Measurements from ENCODE around the gene WFIKKN2.

The WFIKKN2 gene

DNA sequence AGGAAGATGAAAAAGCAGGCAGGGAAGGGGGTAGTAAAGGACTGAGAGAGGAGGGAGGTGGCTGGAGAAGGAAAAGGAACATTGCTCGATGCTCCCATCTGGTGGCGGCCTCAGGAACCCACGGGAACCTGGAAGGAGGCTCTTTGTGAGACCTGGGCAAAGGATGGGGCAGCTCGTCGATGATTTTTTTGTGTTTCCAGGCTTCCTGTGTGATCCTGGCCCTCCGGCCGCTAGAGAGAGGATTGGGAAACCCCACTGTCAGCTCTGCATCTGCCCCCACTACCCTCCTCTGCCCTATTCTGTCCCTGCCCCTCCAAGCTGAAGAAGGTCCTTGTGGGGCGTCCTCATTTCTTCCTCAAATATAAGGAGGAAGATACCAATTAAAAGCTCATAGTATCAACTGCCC, 6.6 kb downstream of the WFIKKN2 start:
- DNase-seq (ENCODE audit: low spot score), result peak; percentile 88
- in situ Hi-C loops (cut with MboI; ENCODE audit: low pct_unique_long_range_greater_than_20kb, low sequenced_read_pairs, unreplicated experiment), result no loop called here
- peak; percentile 83 for TF ChIP-seq CTCF (IDR thresholded peaks at IDR 0.05; ENCODE audit: extremely low read depth, insufficient read depth, missing control alignments)

- TF ChIP-seq CTCF (IDR thresholded peaks at IDR 0.05; ENCODE audit: extremely low read depth, insufficient read depth, missing control alignments), result no peak
- no peak for DNase-seq (ENCODE audit: low spot score)
- in situ Hi-C loops (cut with MboI; ENCODE audit: low pct_unique_long_range_greater_than_20kb, low sequenced_read_pairs, unreplicated experiment), result no loop called here
These were observed 7.2 kb downstream of the WFIKKN2 start for GRCh38 chr17:50842506-50843149.

DNA sequence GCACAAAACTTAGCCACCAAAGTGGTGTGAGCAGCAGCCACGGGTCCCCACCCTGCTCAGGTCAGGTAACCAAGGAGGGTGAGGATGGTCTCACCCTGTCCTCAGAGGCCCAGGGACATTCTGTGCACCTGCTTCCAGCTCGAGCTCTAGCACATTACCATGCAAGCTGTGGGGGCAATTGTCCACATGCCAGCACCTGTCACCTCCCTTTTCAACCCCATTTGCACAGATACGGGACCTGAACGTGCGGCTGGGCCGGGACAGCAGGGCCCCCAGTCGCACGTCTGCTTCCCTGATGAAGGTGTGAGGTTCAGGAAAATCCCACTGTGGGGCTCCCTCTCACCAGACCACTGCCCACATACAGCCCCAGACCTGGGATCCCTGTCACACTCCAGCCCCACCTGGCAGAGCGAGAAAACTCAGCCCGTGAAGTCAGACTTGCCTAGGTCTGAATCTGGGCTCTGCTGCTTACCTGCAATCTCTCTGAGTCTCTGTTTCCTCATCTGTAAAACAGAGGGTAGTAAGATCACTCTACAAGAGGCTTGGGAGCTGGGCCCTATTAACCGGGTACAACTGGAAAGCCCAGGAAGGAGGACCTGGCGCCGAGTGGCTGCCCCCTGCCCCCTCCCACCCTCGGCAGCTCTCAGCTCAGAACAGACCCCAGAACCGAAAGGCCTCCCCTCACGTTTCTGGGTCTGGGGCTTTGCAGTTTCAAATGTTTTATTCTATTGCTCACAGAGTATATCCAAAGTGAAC, 7.9 kb downstream of the WFIKKN2 start:
- in situ Hi-C loops (cut with MboI; ENCODE audit: low pct_unique_long_range_greater_than_20kb, low sequenced_read_pairs, unreplicated experiment), result no loop called here
- DNase-seq (ENCODE audit: low spot score), result no peak
- no peak for TF ChIP-seq CTCF (IDR thresholded peaks at IDR 0.05; ENCODE audit: extremely low read depth, insufficient read depth, missing control alignments)

DNA sequence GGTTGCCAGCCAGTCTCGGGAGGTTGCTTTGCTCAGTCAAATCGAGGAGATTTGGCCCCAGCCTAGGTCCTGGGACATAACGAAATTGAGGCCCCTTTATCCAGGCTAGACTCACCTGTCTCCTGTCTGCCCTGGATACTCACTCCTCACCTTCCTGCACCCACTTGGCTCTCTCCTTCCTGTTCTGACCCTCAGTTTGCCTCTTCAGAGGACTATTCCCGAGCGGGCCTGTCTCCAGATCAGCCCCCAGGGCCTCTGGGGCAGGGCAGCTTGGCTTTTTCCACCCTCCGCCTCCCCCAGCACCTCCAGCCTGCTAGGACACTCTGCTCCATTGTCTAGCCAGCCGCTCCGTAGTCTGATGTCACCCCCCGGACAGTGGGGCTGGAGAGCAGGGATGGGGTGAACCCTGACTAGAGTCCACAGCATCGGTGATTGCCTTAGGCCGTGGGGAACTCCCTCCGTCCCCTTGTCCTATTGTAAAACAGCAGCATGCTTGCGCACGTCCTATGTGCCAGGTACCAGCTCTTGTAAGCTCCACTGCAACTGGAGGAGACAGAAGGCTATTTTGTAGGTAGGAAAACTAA, 8.8 kb downstream of the WFIKKN2 start:
- no peak for TF ChIP-seq CTCF (IDR thresholded peaks at IDR 0.05; ENCODE audit: extremely low read depth, insufficient read depth, missing control alignments)
- in situ Hi-C loops (cut with MboI; ENCODE audit: low pct_unique_long_range_greater_than_20kb, low sequenced_read_pairs, unreplicated experiment), result no loop called here
- DNase-seq (ENCODE audit: low spot score), result no peak

GRCh38 chr17:50845240-50846147, 10.1 kb downstream of the WFIKKN2 start:
- TF ChIP-seq CTCF (IDR thresholded peaks at IDR 0.05; ENCODE audit: extremely low read depth, insufficient read depth, missing control alignments), result no peak

GRCh38 chr17:50847566-50847965, 12.2 kb downstream of the WFIKKN2 start:
- no peak for DNase-seq (ENCODE audit: low spot score)
- in situ Hi-C loops (cut with MboI; ENCODE audit: low pct_unique_long_range_greater_than_20kb, low sequenced_read_pairs, unreplicated experiment), result no loop called here
- TF ChIP-seq CTCF (IDR thresholded peaks at IDR 0.05; ENCODE audit: extremely low read depth, insufficient read depth, missing control alignments), result no peak

More at GRCh38 chr17:50845240-50846147, 10.1 kb downstream of the WFIKKN2 start:
- no peak for DNase-seq (ENCODE audit: low spot score)
- in situ Hi-C loops (cut with MboI; ENCODE audit: low pct_unique_long_range_greater_than_20kb, low sequenced_read_pairs, unreplicated experiment), result no loop called here
